ENCODE measurements around the gene SSRP1. TPM values are rescaled to one million over a fixed set of nuclear protein-coding genes. Genes with fewer than 3 reads are reported as not detected.

SSRP1 gene
- total RNA-seq, 1 donor from 2014 or later: 120 TPM

GRCh38 chr11:57276971-57277675, 58.6 kb downstream of the SSRP1 start:
- intact Hi-C loops (cut with micrococcal nuclease): no loop called here
- DNase-seq (no peak), ATAC-seq (ENCODE audit: low read depth) (no peak)
- Mint-ChIP-seq H3K27me3 (peaks cover 21% of the 10 kb centered on the region), H3K27ac (no peak overlapping the region), H3K4me3 (no peak overlapping the region), H3K9me3 (peaks cover 11% of the 10 kb centered on the region), H3K4me1 (peaks cover 2% of the 10 kb centered on the region), H3K36me3 (ENCODE audit: low read depth) (no peaks in the 10 kb centered on the region)
- TF ChIP-seq, protein P1, sequence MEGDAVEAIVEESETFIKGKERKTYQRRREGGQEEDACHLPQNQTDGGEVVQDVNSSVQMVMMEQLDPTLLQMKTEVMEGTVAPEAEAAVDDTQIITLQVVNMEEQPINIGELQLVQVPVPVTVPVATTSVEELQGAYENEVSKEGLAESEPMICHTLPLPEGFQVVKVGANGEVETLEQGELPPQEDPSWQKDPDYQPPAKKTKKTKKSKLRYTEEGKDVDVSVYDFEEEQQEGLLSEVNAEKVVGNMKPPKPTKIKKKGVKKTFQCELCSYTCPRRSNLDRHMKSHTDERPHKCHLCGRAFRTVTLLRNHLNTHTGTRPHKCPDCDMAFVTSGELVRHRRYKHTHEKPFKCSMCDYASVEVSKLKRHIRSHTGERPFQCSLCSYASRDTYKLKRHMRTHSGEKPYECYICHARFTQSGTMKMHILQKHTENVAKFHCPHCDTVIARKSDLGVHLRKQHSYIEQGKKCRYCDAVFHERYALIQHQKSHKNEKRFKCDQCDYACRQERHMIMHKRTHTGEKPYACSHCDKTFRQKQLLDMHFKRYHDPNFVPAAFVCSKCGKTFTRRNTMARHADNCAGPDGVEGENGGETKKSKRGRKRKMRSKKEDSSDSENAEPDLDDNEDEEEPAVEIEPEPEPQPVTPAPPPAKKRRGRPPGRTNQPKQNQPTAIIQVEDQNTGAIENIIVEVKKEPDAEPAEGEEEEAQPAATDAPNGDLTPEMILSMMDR (IDR thresholded peaks at IDR 0.05): no peak
- ChIA-PET CTCF (no interaction called here), POLR2A (no interaction called here)

DNA sequence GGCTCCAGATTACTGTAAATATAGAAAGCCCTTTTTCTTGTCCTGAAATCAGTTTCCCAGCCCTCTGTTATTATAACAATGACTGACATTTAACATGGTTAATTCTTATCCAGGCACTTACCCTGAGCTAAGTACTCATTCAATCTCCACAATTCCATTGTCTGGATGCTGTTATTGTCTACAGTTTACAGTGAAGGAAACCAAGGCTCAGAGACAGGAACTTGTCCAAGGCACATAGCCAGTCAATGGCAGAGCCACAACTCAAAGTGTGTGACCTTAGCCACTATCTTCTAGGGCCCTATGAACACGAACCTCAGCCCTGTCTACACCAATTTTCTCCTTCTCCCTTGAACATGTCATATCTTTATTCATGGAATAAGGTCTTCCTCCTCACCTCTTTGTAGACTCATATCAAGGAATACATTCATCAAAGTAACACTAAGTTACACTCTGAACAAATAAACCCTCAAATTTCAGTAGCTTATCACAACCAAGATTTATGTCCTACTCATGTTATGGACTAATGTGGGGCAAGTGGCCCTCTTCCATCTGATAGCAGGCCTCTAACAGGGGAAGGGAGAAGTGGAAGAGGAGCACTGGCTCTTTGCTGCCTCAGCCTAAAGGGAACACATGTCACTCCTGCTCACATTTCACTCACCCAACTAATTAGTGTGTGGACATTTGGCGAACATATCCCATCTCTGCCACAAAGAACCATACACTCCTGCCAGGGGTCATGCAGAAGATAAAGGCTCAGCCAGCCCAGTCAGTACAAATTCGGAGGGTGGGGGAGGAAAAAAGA, 59.3 kb downstream of the SSRP1 start:
- Mint-ChIP-seq H3K27me3 (peaks cover 28% of the 10 kb centered on the region), H3K4me1 (peaks cover 2% of the 10 kb centered on the region), H3K4me3 (no peak overlapping the region), H3K36me3 (ENCODE audit: low read depth) (no peaks in the 10 kb centered on the region), H3K9me3 (peaks cover 11% of the 10 kb centered on the region), H3K27ac (no peak overlapping the region)
- DNase-seq (no peak), ATAC-seq (ENCODE audit: low read depth) (no peak)
- POLR2A ChIA-PET: no interaction called here
- TF ChIP-seq, protein P1 (IDR thresholded peaks at IDR 0.05): no peak
- intact Hi-C loops (cut with micrococcal nuclease): no loop called here
- CTCF ChIA-PET: no interaction called here

Other genes starting within 250 kb of the SSRP1 start
- gene LRRC55, start 153.9 kb downstream of the SSRP1 start, total RNA-seq: not detected in 2 replicates
- gene APLNR, start 98.6 kb downstream of the SSRP1 start, total RNA-seq: not detected in 2 replicates
- gene TNKS1BP1, start 10.9 kb downstream of the SSRP1 start, total RNA-seq: 13.9 and 14.3 TPM in 2 replicates
- not detected in 2 replicates for gene P2RX3, start 2.5 kb upstream of the SSRP1 start, total RNA-seq
- not detected in 2 replicates for gene PRG3, start 45.3 kb upstream of the SSRP1 start, total RNA-seq
- gene PRG2, start 54.8 kb upstream of the SSRP1 start, total RNA-seq: 0.76 and 1.1 TPM in 2 replicates
- 213 and 237 TPM in 2 replicates for gene SLC43A3, start 91.2 kb upstream of the SSRP1 start, total RNA-seq
- gene RTN4RL2, start 124.6 kb upstream of the SSRP1 start, total RNA-seq: 0.13 and 0.24 TPM in 2 replicates
- 11.1 and 12.8 TPM in 2 replicates for gene SLC43A1, start 179.8 kb upstream of the SSRP1 start, total RNA-seq
- 100 and 108 TPM in 2 replicates for gene TIMM10, start 194.9 kb upstream of the SSRP1 start, total RNA-seq
- not detected in 2 replicates for gene SMTNL1, start 201.7 kb upstream of the SSRP1 start, total RNA-seq
- 63.4 and 69.2 TPM in 2 replicates for gene UBE2L6, start 231.8 kb upstream of the SSRP1 start, total RNA-seq